GM18951 (cell line): ENCODE results near the gene CDKAL1.
"Not testable (repeated sequence)": the region's sequence is repeated elsewhere in the genome, so short reads cannot be mapped to it uniquely, and the experiment has no call there.

Experiments used
- POLR2A ChIP-seq: IDR thresholded peaks from 4 replicates; pipeline ENCODE4 v1.6.1; 2011; ENCODE audit warnings: mild to moderate bottlenecking; ENCODE audit not compliant: insufficient read length, insufficient read depth; ENCODE audit errors: extremely low read depth
- in situ Hi-C: fragments of 300-500 bp; cut with MboI; formaldehyde crosslinking; loops from one replicate; pipeline ENCODE4 v1.12.0; 2022; ENCODE audit warnings: low sequenced_read_pairs, mixed read lengths, inconsistent platforms; ENCODE audit not compliant: unreplicated experiment

Gene CDKAL1

DNA sequence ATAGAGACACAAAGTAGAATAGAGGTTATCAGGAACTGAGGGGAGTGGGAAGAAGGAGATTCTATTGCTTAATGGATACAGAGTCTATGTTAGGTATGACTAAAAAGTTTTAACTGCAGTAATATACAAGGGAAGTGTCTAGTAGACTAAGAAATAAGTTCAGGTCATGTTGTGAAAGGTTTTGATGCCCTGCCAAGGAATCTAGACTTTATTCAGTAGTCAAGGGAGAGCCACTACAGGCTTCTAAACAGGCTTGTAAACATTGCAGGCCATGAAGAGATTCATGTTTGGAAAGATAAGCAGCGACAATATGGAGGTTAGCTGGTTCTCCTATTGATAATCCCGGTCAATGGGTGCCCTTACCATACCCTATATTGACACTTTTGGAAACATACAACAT lies 706.5 kb downstream of the CDKAL1 start:
- in situ Hi-C loops: no loop called here
- TF ChIP-seq POLR2A: no peak

DNA sequence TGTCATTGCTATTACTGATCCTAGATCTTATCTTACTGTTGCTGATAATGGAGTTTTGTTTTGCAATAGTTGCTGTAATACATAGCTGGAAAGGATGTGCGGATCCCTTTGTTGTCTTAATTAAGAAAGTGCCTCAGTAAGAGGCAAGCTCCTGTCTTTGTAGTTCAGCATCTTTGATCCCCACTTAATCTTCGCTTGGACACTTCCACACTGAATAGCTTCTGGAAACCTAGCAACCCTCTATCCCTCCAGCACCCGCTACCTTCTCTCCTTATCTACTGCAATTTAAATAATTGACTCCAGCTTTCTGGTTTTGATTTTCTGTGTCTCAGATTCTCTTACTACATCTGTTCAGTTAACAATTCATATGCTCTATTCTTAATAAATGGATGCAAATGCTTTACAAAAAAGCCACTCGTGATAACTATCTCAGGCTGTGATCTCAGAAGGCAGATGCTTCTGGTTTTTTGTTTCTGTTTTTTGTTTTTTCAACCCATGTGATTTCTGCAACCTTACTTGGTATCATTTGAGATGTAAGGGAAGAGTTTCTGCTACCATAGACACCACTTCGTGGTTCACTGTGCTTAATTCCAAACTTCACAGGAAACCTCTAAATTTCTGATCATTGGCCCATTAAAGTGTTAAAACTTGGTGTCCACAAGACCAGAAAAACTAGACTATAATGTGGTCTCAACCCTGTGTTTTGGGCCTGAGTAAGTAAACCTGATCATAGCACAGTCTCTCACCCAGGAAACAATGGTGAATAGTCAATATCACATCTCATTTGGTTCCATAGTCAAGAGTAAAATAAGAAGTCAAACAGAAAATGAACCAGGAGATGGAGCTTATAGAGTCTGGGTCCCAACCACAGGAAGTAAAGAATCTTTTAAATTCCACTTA lies 707.2 kb downstream of the CDKAL1 start:
- in situ Hi-C loops: no loop called here
- TF ChIP-seq POLR2A: no peak

- in situ Hi-C loops: no loop called here
These were observed 710.7 kb downstream of the CDKAL1 start for GRCh38 chr6:21244897-21245470.

DNA sequence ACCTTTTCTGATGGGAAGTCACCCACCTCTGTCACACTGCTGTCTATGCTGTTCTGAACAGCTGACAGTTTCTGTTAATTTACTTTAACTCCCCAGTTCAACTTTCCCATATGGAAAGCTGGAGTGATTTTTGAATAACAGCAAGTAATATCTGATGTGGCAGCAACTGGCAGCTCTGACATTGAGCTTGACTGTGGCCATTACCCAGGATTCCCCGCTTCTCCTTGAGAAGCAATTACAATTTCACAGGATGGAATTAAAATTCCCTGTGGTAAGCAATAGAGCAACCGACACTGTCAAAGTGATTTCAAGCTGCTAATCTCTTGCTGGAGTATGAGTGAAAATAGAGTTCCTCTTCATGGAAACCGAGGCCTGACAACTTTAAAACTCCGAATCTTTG lies 711.2 kb downstream of the CDKAL1 start:
- in situ Hi-C loops: no loop called here
- no peak for TF ChIP-seq POLR2A

More at GRCh38 chr6:21244897-21245470, 710.7 kb downstream of the CDKAL1 start:
- TF ChIP-seq POLR2A: no peak

DNA sequence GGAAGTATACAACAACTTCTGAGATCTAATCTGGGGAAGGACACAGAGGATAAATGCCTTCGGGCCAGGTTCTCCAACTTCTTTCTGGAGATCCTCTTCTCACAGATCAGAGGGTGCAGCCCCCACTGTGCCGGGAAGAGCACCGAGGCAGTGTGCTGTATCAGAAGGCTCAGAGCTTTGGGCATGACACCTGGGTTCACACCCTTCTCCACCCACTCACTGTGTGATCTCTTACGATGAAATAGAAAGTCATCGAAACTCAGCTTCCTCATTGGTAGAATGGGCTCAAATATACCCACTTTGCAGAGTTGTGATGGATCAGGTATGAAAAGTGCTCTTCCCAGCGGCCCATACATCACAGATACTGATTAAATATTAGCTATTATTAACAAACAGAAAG lies 711.8 kb downstream of the CDKAL1 start:
- in situ Hi-C loops: no loop called here
- no peak for TF ChIP-seq POLR2A

- in situ Hi-C loops: not testable (repeated sequence)
These were observed 720.2 kb downstream of the CDKAL1 start for GRCh38 chr6:21254460-21254859.

GRCh38 chr6:21256197-21256596 lies 721.9 kb downstream of the CDKAL1 start:
- TF ChIP-seq POLR2A: no peak
- in situ Hi-C loops: no loop called here

DNA sequence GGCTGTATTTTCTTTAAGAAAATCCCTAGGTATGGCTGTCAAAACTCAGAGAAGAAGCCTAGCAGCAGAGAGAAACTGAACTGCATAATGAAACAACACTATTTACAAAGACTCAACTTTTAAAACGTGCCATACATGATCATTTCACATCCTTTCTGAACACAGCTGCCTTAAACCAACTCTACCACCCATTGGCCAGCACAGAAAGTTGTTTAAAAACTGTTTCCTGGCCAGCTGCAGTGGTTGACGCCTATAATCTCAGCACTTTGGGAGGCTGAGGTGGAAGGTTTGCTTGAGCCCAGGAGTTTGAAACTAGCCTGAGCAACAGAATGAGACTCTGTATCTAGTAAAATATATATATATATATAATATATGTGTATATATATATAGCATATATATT lies 722.9 kb downstream of the CDKAL1 start:
- no peak for TF ChIP-seq POLR2A

DNA sequence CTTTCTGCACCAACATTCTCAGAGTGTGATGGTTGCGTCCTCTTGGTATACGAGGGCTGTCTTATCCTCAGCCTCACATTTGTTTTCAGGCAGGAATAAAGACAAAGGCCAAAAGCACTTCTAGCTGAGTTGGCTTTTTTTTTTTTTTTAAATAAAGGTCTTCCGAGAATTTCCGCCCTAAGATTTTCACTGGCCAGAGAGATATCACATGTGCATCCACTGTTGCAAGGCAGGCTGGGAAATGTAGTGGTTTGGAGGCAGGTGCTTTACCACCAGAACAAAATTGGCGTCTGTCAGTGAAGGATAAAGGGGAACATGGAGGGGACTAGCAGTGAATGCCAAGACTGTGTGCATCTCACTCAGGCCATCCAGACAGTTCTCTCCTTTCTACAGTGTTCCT lies 724.4 kb downstream of the CDKAL1 start:
- in situ Hi-C loops: no loop called here
- TF ChIP-seq POLR2A: no peak

More for the DNA sequence above, 722.9 kb downstream of the CDKAL1 start:
- in situ Hi-C loops: no loop called here

- in situ Hi-C loops: no loop called here
- no peak for TF ChIP-seq POLR2A
These were observed 725.4 kb downstream of the CDKAL1 start for GRCh38 chr6:21259660-21260059.

DNA sequence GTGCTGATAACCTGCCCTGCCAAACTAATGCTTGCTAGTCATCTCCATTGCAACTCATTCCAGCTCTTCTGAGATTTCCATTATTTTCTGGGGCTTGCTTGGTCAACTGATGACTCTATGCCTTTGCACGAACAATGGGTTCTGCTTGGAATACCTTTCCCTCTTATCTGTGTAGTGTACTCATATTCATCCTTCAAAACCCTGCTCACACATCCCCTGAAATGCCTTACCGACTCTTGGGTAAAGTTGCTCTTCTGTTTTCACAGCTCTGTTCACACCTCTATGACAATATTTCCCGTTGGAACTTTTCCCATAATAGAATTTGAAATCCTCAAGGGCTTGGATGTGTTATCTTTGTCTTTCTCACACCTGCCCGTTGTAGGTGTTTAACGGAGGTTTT lies 728.2 kb downstream of the CDKAL1 start:
- in situ Hi-C loops: no loop called here
- no peak for TF ChIP-seq POLR2A

DNA sequence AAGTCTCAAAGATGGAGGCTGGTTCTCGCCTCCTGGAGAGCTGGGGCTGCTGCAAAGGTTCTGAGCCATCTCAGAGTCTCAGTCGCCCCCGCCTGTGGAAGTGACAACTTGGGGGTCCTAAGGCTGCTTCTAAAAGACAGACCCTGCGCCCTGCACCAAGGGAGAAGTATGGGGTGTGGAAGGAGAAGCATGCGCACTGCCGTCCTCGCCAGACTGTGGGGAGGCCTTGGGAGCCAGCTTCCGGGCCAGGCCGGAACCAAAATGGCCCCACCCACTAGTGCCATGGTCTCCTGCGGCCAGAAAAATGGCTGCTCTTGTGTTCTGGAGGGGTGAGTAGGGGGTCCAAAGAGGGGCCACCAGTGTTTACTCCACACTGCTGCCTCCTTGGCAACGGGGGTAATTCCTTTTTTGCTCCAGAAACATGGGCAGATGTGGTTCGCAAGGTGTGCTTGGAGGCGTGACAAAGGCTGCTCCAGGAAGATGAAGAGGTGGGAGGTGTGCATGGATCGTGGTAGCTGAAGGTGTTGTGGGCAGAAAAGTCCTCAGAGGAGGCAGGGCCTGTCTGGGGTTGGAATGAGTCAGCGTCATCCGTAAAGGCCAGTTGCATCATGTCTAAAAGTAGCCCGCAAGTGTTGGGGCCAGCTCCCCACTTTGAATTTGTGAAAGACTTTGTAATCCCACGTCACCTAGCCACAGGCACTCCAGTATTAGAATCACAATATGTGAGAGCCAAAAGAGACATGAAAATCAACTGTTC lies 729.5 kb downstream of the CDKAL1 start:
- in situ Hi-C loops: no loop called here
- no peak for TF ChIP-seq POLR2A

DNA sequence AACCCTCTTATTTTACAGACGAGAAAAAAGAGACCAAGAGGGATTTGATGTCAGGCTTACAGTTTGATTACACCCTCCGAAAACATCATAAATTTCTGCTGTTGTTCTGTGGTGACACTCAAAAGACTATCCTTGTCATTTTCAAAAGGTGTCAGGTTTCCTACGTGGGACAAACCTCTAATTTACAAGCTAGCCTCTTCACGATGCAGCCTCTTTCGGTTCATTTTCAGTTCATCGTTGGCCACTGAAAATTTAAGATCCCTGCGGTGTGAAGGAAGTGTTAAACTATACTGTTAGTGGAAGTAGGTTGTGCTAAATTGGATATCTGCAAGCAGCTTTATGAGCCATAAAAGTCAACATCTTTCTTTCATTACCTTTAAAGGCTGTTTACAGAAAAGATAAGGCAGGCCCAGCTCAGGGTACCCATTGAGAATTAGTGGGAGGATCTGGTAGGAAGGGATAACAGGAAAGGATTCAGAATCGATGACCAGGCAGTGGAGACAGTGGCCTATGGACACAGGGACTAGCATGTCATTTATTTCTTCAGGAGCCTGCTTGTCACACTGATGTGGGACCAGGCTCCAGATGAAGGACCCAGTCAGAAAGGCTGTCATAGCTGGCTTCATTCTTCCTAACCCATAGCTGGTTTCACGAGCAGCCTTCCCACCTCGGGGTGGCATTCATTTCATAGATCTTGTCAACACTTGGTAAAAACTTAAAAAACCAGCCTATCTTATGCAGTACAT lies 730.2 kb downstream of the CDKAL1 start:
- no peak for TF ChIP-seq POLR2A
- in situ Hi-C loops: no loop called here
